HepG2 (cell line): ENCODE results near the gene PRICKLE2. TPM values are rescaled to one million over a fixed set of nuclear protein-coding genes. Genes with fewer than 3 reads are reported as not detected.

Experiments used
- ATAC-seq: fragments of 200-7000 bp; cut with Tn5 transposase; 3 replicates; pipeline ENCODE4 v1.9.1; 2020; ENCODE audit warnings: mild to moderate bottlenecking, moderate library complexity
- BruUV-seq: library from RNA; stranded (reverse); fragments of 400-500 nt; replicated peaks from 2 replicates; lab custom pipeline; 2021; lab: Mats Ljungman, UMichigan
- CTCF ChIA-PET: fragments of 300-600 bp; formaldehyde crosslinking; extraction: SDS; loops from one replicate; lab custom pipeline; 2021; ENCODE audit warnings: low total read pairs, inconsistent platforms, low intra/inter-chr PET ratio; lab: Yijun Ruan, JAX
- POLR2A ChIA-PET: fragments of 350-600 bp; sonication (Branson Sonifier 250); formaldehyde crosslinking; loops from one replicate; lab custom pipeline; 2020; ENCODE audit warnings: antibody characterized with exemption, inconsistent platforms; lab: Yijun Ruan, JAX
- DNase-seq: peaks from one replicate; pipeline ENCODE4 v3.0.0-alpha.2; 2015; ENCODE audit warnings: low spot score
- FAIRE-seq: peaks from 3 replicates; lab custom pipeline; 2011; peaks lifted over from hg19 to GRCh38; lab: Jason Lieb, UNC
- H2AFZ ChIP-seq: one replicate; pipeline ENCODE4 v1.6.1; 2011; ENCODE audit warnings: low read length, inconsistent platforms
- H3K27ac ChIP-seq: fragments of 300-600 bp; 3 replicates; pipeline ENCODE4 v1.8.0; 2011; ENCODE audit warnings: mixed run types, mild to moderate bottlenecking, mixed read lengths, low read length, inconsistent platforms; ENCODE audit not compliant: insufficient read depth; ENCODE audit errors: extremely low read length
- H3K27me3 ChIP-seq, 2 experiments: fragments of 200-600 bp in 1 of 2; 2 replicates in 1 of 2; 3 replicates in 1 of 2; pipeline versions ENCODE4 v1.6.0 to v1.8.0; 2011; ENCODE audit warnings: low read length in 2 of 2, mild to moderate bottlenecking in 2 of 2, moderate library complexity in 2 of 2, inconsistent platforms in 1 of 2; ENCODE audit not compliant: insufficient read depth in 2 of 2, control insufficient read depth in 1 of 2
- H3K36me3 ChIP-seq, 2 experiments: fragments of 200-600 bp in 1 of 2; replicated peaks in 1 of 2; 2 replicates in 1 of 2; 3 replicates in 1 of 2; pipeline versions ENCODE4 v1.5.1 to v1.8.0; 2011; ENCODE audit warnings: low read length in 2 of 2, inconsistent platforms in 1 of 2; ENCODE audit not compliant: insufficient read depth in 2 of 2, control insufficient read depth in 1 of 2
- H3K4me1 ChIP-seq: 2 replicates; pipeline ENCODE4 v1.5.1; 2012; ENCODE audit warnings: low read length, inconsistent platforms; ENCODE audit not compliant: insufficient read depth
- H3K4me2 ChIP-seq: 2 replicates; pipeline ENCODE4 v1.6.0; 2011; ENCODE audit warnings: low read depth, low read length, inconsistent platforms
- H3K4me3 ChIP-seq, 3 experiments: fragments of 200-600 bp in 1 of 3; sonication (generic), shearing (Covaris generic) in 1 of 3; replicated peaks in 1 of 3; 2 replicates each; pipeline ENCODE4 v1.5.1; 2011 to 2016; ENCODE audit warnings: low read length in 3 of 3, inconsistent platforms in 2 of 3, low read depth in 2 of 3, mild to moderate bottlenecking in 2 of 3, control low read depth in 1 of 3, mixed read lengths in 1 of 3; ENCODE audit not compliant: insufficient read depth in 1 of 3
- H3K79me2 ChIP-seq: one replicate; pipeline ENCODE4 v1.6.1; 2011; ENCODE audit warnings: low read length, inconsistent platforms; ENCODE audit not compliant: insufficient read depth
- H3K9ac ChIP-seq: 2 replicates; pipeline ENCODE4 v1.6.0; 2011; ENCODE audit warnings: mild to moderate bottlenecking, low read depth, low read length, inconsistent platforms; ENCODE audit not compliant: insufficient read depth
- H3K9me3 ChIP-seq: 2 replicates; pipeline ENCODE4 v1.5.1; 2012; ENCODE audit warnings: mild to moderate bottlenecking, low read length
- H4K20me1 ChIP-seq: 2 replicates; pipeline ENCODE4 v1.6.0; 2011; ENCODE audit warnings: inconsistent platforms, mild to moderate bottlenecking, low read length, moderate library complexity; ENCODE audit not compliant: insufficient read depth
- ARNT ChIP-seq: fragments of 450-650 bp; IDR thresholded peaks from 2 replicates; pipeline ENCODE4 v1.6.1; 2017
- KDM5A ChIP-seq: fragments of 200-600 bp; sonication (generic); IDR thresholded peaks from 2 replicates; pipeline ENCODE4 v1.7.0; 2018; ENCODE audit warnings: antibody characterized with exemption, mild to moderate bottlenecking, low read length, borderline replicate concordance
- NFE2L2 ChIP-seq: fragments of 150-350 bp; IDR thresholded peaks from 2 replicates; pipeline ENCODE4 v1.6.1; 2014; ENCODE audit warnings: low read length
- RNF219 ChIP-seq: sonication (generic); formaldehyde crosslinking; IDR thresholded peaks from 2 replicates; pipeline ENCODE4 v1.5.0; 2020; ENCODE audit warnings: mild to moderate bottlenecking, missing genetic modification reagents
- SMYD3 ChIP-seq: sonication (generic); formaldehyde crosslinking; IDR thresholded peaks from 2 replicates; pipeline ENCODE4 v1.8.1; 2023; ENCODE audit warnings: mild to moderate bottlenecking, missing genetic modification reagents
- TGIF2 ChIP-seq: IDR thresholded peaks from 2 replicates; pipeline ENCODE4 v1.6.1; 2016; ENCODE audit warnings: control low read depth, missing compliant biosample characterization
- ZNF180 ChIP-seq: sonication (generic); formaldehyde crosslinking; IDR thresholded peaks from 2 replicates; pipeline ENCODE4 v1.4.0; 2020; ENCODE audit warnings: low read depth, missing genetic modification reagents, borderline replicate concordance
- ZNF318 ChIP-seq: sonication (generic); formaldehyde crosslinking; IDR thresholded peaks from 2 replicates; pipeline ENCODE4 v1.4.0; 2020; ENCODE audit warnings: mild to moderate bottlenecking, missing genetic modification reagents
- ZNF672 ChIP-seq: sonication (generic); formaldehyde crosslinking; IDR thresholded peaks from 2 replicates; pipeline ENCODE4 v1.8.1; 2022; ENCODE audit warnings: missing genetic modification reagents
- ZNF776 ChIP-seq: sonication (generic); formaldehyde crosslinking; IDR thresholded peaks from 2 replicates; pipeline ENCODE4 v1.4.0; 2020; ENCODE audit warnings: mild to moderate bottlenecking, missing genetic modification reagents
- ZNF83 ChIP-seq: sonication (generic); formaldehyde crosslinking; IDR thresholded peaks from 2 replicates; pipeline ENCODE4 v1.4.0; 2020; ENCODE audit warnings: missing genetic modification reagents, mild to moderate bottlenecking, borderline replicate concordance
- WGBS: methylation state at CpG from one replicate; pipeline ENCODE4 v1.1.6; 2017; ENCODE audit warnings: low lambda C conversion rate; 5-methylcytosine and 5-hydroxymethylcytosine counted together
- in situ Hi-C: cut with HindIII; loops from 2 replicates; pipeline ENCODE4 v1.10.0; 2017; ENCODE audit warnings: low pct_unique_long_range_greater_than_20kb; ENCODE audit not compliant: extremely low pct_ligation_motif_present
- intact Hi-C: fragments of 100-400 bp; cut with micrococcal nuclease; formaldehyde crosslinking; loops from one replicate; pipeline ENCODE4 v1.10.0; 2022; ENCODE audit not compliant: unreplicated experiment
- polyA plus RNA-seq, 8 experiments: library from polyadenylated mRNA; depleted of rRNA in 3 of 8; stranded (reverse) in 7 of 8; unstranded in 1 of 8; fragments of >200 nt; fragmentation: Illumina TruSeq in 4 of 8; extraction: Trizol in 4 of 8; gene quantifications; 2 replicates each; pipeline versions ENCODE4 v1.2.1 to v1.2.3, GENCODE V29; 2011 to 2016; ENCODE audit warnings: low read depth in 4 of 8, missing spikeins in 1 of 8, mixed read lengths in 1 of 8; ENCODE audit not compliant: insufficient read depth in 1 of 8
- total RNA-seq, 5 experiments: library from RNA; depleted of rRNA; stranded (reverse); fragments of >200 nt; fragmentation: Illumina TruSeq; extraction: Trizol; gene quantifications; 2 replicates each; pipeline ENCODE4 v1.2.3, GENCODE V29; 2016; ENCODE audit warnings: low read depth in 1 of 5
- TF ChIP-seq, protein P1 (sequence below): sonication (generic); formaldehyde crosslinking; IDR thresholded peaks from 2 replicates; pipeline ENCODE4 v1.5.0; 2020; ENCODE audit warnings: mild to moderate bottlenecking, missing genetic modification reagents

Gene PRICKLE2
- total and polyA plus RNA-seq, 2 of the 13 experiments (the other 11 are each of a cell fraction or from before 2014, with no cell fraction given) = 0.01 to 0.07 TPM

DNA sequence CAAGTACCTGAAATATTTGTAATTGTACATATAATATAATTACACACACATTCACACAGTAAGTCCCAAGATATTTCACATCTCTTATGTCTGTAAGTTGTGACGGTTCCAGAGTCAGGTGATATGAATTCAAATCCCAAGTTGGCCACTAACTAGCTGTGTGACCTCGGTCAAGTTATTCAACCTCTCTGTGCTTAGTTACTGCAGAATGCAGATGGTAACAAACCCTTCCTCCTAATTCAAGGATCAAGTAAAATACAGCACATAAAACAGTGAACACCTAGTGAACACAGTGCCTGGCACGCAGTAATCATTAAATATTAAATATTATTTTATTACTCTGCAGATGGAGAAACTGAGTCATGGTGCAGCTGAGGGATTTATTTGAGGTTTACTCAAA, 6.9 kb downstream of the PRICKLE2 start:
- intact Hi-C loops = no loop called here
- Histone ChIP-seq H2AFZ (no peak overlapping the region), H3K4me1 (no peaks in the 10 kb centered on the region), H3K9me3 (no peaks in the 10 kb centered on the region), H3K9ac (no peak overlapping the region), H3K36me3 (no peaks in the 10 kb centered on the region), H4K20me1 (no peaks in the 10 kb centered on the region), H3K79me2 (no peaks in the 10 kb centered on the region), H3K27ac (no peak overlapping the region), H3K4me3 (no peak overlapping the region), H3K4me2 (no peak overlapping the region), H3K27me3 (no peaks in the 10 kb centered on the region)
- ATAC-seq = no peak
- DNase-seq = no peak
- ChIA-PET CTCF (no interaction called here), POLR2A (no interaction called here)
- in situ Hi-C loops = no loop called here
- WGBS = 56% methylated on average over 3 of the region's 3 CpGs
- FAIRE-seq = no peak
- no TSS peak for BruUV-seq
- no peak for TF ChIP-seq KDM5A
- no peak for TF ChIP-seq RNF219 (CRISPR knock-in tag)
- TF ChIP-seq SMYD3 (CRISPR knock-in tag) = no peak
- no peak for TF ChIP-seq ZNF180
- TF ChIP-seq ZNF776 (CRISPR knock-in tag) = no peak
- TF ChIP-seq ZNF83 (CRISPR knock-in tag) = no peak
- TF ChIP-seq ARNT = no peak
- TF ChIP-seq TGIF2 (CRISPR knock-in tag) = no peak
- TF ChIP-seq, protein P1, sequence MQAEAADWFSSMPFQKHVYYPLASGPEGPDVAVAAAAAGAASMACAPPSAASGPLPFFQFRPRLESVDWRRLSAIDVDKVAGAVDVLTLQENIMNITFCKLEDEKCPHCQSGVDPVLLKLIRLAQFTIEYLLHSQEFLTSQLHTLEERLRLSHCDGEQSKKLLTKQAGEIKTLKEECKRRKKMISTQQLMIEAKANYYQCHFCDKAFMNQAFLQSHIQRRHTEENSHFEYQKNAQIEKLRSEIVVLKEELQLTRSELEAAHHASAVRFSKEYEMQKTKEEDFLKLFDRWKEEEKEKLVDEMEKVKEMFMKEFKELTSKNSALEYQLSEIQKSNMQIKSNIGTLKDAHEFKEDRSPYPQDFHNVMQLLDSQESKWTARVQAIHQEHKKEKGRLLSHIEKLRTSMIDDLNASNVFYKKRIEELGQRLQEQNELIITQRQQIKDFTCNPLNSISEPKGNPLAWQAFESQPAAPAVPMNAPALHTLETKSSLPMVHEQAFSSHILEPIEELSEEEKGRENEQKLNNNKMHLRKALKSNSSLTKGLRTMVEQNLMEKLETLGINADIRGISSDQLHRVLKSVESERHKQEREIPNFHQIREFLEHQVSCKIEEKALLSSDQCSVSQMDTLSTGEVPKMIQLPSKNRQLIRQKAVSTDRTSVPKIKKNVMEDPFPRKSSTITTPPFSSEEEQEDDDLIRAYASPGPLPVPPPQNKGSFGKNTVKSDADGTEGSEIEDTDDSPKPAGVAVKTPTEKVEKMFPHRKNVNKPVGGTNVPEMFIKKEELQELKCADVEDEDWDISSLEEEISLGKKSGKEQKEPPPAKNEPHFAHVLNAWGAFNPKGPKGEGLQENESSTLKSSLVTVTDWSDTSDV (CRISPR knock-in tag) = no peak
- no peak for TF ChIP-seq ZNF672 (CRISPR knock-in tag)
- no peak for TF ChIP-seq NFE2L2
- no peak for TF ChIP-seq ZNF318 (CRISPR knock-in tag)
